Calu3 (cell line): Measurements from ENCODE around the gene ST6GALNAC1. TPM values are rescaled to one million over a fixed set of nuclear protein-coding genes. Genes with fewer than 3 reads are reported as not detected.

Source experiments
- BruUV-seq: library from RNA; stranded (reverse); fragments of 400-500 nt; replicated peaks from 2 replicates; lab custom pipeline; 2021; lab: Mats Ljungman, UMichigan
- CTCF ChIA-PET: fragments of 300-600 bp; sonication (Branson Sonifier 250); formaldehyde crosslinking; loops from one replicate; lab custom pipeline; 2022; ENCODE audit warnings: antibody characterized with exemption; lab: Charles Lee
- DNase-seq: peaks from one replicate; pipeline ENCODE4 v3.0.0; 2022
- H3K27ac Mint-ChIP-seq: one replicate; pipeline ENCODE4 v1.8.0; 2022; ENCODE audit warnings: mixed read lengths; ENCODE audit not compliant: unreplicated experiment
- H3K27me3 Mint-ChIP-seq: one replicate; pipeline ENCODE4 v1.8.0; 2022; ENCODE audit warnings: mixed read lengths; ENCODE audit not compliant: unreplicated experiment
- H3K36me3 Mint-ChIP-seq: one replicate; pipeline ENCODE4 v1.8.0; 2022; ENCODE audit warnings: mild to moderate bottlenecking, moderate library complexity, mixed read lengths; ENCODE audit not compliant: insufficient read depth, unreplicated experiment
- H3K4me1 Mint-ChIP-seq: one replicate; pipeline ENCODE4 v1.8.0; 2022; ENCODE audit warnings: mild to moderate bottlenecking, low read depth, mixed read lengths; ENCODE audit not compliant: unreplicated experiment
- H3K4me3 Mint-ChIP-seq: one replicate; pipeline ENCODE4 v1.8.0; 2022; ENCODE audit warnings: mild to moderate bottlenecking, low read depth, moderate library complexity, mixed read lengths; ENCODE audit not compliant: unreplicated experiment
- H3K9me3 Mint-ChIP-seq: one replicate; pipeline ENCODE4 v1.8.0; 2022; ENCODE audit warnings: low read depth, mixed read lengths; ENCODE audit not compliant: unreplicated experiment
- intact Hi-C: fragments of 100-400 bp; cut with micrococcal nuclease; formaldehyde crosslinking; loops from one replicate; pipeline ENCODE4 v1.10.0; 2022; ENCODE audit not compliant: unreplicated experiment
- total RNA-seq: library from RNA; stranded (reverse); gene quantifications from 2 replicates; pipeline ENCODE4 v1.2.3, GENCODE V29; 2022
- TF ChIP-seq, protein P1 (sequence below): fragments of 200-600 bp; IDR thresholded peaks from one replicate; pipeline ENCODE4 v1.8.0; 2022; ENCODE audit warnings: antibody characterized with exemption; ENCODE audit not compliant: unreplicated experiment

Gene ST6GALNAC1
- total RNA-seq, 1 experiment from 2014 or later = 52.4 TPM

GRCh38 chr17:76646712-76647111, 3.2 kb upstream of the ST6GALNAC1 start:
- H3K27me3 Mint-ChIP-seq = no peaks in the 10 kb centered on the region
- no TSS peak for BruUV-seq

DNA sequence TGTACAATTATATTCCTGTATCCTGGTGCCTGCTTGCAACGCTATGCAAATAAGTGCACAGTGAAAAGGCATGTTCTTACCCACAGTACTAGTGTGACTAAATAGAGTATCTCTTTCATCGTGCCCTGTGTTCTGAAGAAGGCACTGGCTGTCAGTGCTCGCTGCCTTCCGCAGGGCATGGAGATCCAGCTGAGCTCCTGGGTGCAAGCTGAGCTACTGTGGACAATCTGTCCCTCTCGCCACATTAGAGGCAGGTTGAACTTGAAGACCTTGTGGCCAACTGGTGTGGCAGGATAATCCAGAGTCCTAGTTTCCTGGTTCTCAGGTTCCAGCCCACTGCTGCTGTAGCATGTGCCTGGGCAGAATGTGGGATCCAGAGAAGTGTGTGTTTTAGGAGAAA, 1.9 kb upstream of the ST6GALNAC1 start:
- CTCF ChIA-PET = interaction anchor here (0.6 to 1.8 kb wide), 3 partner anchors 26 to 105 kb away, joined by 3 to 6 read pairs (median 5); no protein-coding TSS in a partner anchor
- intact Hi-C loops = loop anchor here (1.0 to 10.0 kb wide), 2 partner anchors 26 to 69 kb away; partner anchors contain the start of gene MXRA7
- TF ChIP-seq, protein P1, sequence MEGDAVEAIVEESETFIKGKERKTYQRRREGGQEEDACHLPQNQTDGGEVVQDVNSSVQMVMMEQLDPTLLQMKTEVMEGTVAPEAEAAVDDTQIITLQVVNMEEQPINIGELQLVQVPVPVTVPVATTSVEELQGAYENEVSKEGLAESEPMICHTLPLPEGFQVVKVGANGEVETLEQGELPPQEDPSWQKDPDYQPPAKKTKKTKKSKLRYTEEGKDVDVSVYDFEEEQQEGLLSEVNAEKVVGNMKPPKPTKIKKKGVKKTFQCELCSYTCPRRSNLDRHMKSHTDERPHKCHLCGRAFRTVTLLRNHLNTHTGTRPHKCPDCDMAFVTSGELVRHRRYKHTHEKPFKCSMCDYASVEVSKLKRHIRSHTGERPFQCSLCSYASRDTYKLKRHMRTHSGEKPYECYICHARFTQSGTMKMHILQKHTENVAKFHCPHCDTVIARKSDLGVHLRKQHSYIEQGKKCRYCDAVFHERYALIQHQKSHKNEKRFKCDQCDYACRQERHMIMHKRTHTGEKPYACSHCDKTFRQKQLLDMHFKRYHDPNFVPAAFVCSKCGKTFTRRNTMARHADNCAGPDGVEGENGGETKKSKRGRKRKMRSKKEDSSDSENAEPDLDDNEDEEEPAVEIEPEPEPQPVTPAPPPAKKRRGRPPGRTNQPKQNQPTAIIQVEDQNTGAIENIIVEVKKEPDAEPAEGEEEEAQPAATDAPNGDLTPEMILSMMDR = no peak
- Mint-ChIP-seq H3K27me3 (no peaks in the 10 kb centered on the region), H3K9me3 (no peaks in the 10 kb centered on the region), H3K27ac (peak overlapping the region; percentile 92), H3K4me3 (peak overlapping the region; percentile 58), H3K4me1 (peaks cover 57% of the 10 kb centered on the region), H3K36me3 (peaks cover 25% of the 10 kb centered on the region)
- DNase-seq = peak; percentile 61
- BruUV-seq = no TSS peak

More at GRCh38 chr17:76646712-76647111, 3.2 kb upstream of the ST6GALNAC1 start:
- Mint-ChIP-seq H3K4me3 (peak overlapping the region; percentile 58), H3K36me3 (peaks cover 16% of the 10 kb centered on the region), H3K9me3 (peaks cover 2% of the 10 kb centered on the region), H3K4me1 (peaks cover 47% of the 10 kb centered on the region), H3K27ac (no peak overlapping the region)
- CTCF ChIA-PET = no interaction called here
- TF ChIP-seq, protein P1 = no peak
- DNase-seq = no peak
- intact Hi-C loops = loop anchor here (10.0 kb wide), 1 partner anchor 68 kb away; the partner anchor contains the start of gene MXRA7

GRCh38 chr17:76644995-76645394, 1.4 kb upstream of the ST6GALNAC1 start:
- CTCF ChIA-PET = interaction anchor here (0.6 to 1.8 kb wide), 3 partner anchors 26 to 104 kb away, joined by 3 to 6 read pairs (median 5); no protein-coding TSS in a partner anchor
- peaks cover 25% of the 10 kb centered on the region for H3K36me3 Mint-ChIP-seq
- TF ChIP-seq, protein P1 = no peak
- H3K4me3 Mint-ChIP-seq = peak overlapping the region; percentile 58
- BruUV-seq = no TSS peak
- peak; percentile 67 for DNase-seq
- peaks cover 61% of the 10 kb centered on the region for H3K4me1 Mint-ChIP-seq
- no peaks in the 10 kb centered on the region for H3K27me3 Mint-ChIP-seq
- no peaks in the 10 kb centered on the region for H3K9me3 Mint-ChIP-seq
- intact Hi-C loops = loop anchor here (1.0 to 10.0 kb wide), 2 partner anchors 26 to 70 kb away; partner anchors contain the start of gene MXRA7
- H3K27ac Mint-ChIP-seq = peak overlapping the region; percentile 92

GRCh38 chr17:76642994-76643393, 563 bp downstream of the ST6GALNAC1 start:
- Mint-ChIP-seq H3K36me3 (peaks cover 25% of the 10 kb centered on the region), H3K27me3 (no peaks in the 10 kb centered on the region), H3K4me3 (peak overlapping the region; percentile 72), H3K9me3 (no peaks in the 10 kb centered on the region), H3K27ac (peak overlapping the region; percentile 70), H3K4me1 (peaks cover 69% of the 10 kb centered on the region)
- CTCF ChIA-PET = interaction anchor here (0.9 kb wide), 1 partner anchor 38 kb away, joined by 3 read pairs; no protein-coding TSS in a partner anchor
- TF ChIP-seq, protein P1 = no peak
- intact Hi-C loops = loop anchor here (10.0 kb wide), 1 partner anchor 72 kb away; the partner anchor contains the start of gene MXRA7
- TSS peak; percentile 57 for BruUV-seq
- no peak for DNase-seq
